GM23248 (cell line): ENCODE results near the gene MINDY4B.

ENCODE experiments used
- EZH2 ChIP-seq: fragments of 200-600 bp; sonication (generic); IDR thresholded peaks from 2 replicates; pipeline ENCODE4 v1.6.1; 2018; ENCODE audit warnings: antibody characterized with exemption, mild to moderate bottlenecking; ENCODE audit not compliant: insufficient read depth, poor library complexity, severe bottlenecking
- EZH2phosphoT487 ChIP-seq: fragments of 200-600 bp; sonication (generic); IDR thresholded peaks from 2 replicates; pipeline ENCODE4 v1.6.1; 2018; ENCODE audit warnings: antibody characterized with exemption, moderate library complexity, mild to moderate bottlenecking, low read depth; ENCODE audit not compliant: insufficient read depth

GRCh38 chr3:150936693-150937092 is 31.5 kb upstream of the MINDY4B start:
- TF ChIP-seq EZH2 (no peak), EZH2phosphoT487 (no peak)
